GM18499 (cell line): Measurements from ENCODE around the gene WDR70.
"Not testable (repeated sequence)": the region's sequence is repeated elsewhere in the genome, so short reads cannot be mapped to it uniquely, and the experiment has no call there.

ENCODE experiments used
- ATAC-seq: cut with Tn5 transposase; IDR thresholded peaks from one replicate; pipeline ENCODE4 v1.9.1; 2021; ENCODE audit warnings: moderate number of reproducible peaks; ENCODE audit not compliant: insufficient read depth, unreplicated experiment

Gene WDR70

DNA sequence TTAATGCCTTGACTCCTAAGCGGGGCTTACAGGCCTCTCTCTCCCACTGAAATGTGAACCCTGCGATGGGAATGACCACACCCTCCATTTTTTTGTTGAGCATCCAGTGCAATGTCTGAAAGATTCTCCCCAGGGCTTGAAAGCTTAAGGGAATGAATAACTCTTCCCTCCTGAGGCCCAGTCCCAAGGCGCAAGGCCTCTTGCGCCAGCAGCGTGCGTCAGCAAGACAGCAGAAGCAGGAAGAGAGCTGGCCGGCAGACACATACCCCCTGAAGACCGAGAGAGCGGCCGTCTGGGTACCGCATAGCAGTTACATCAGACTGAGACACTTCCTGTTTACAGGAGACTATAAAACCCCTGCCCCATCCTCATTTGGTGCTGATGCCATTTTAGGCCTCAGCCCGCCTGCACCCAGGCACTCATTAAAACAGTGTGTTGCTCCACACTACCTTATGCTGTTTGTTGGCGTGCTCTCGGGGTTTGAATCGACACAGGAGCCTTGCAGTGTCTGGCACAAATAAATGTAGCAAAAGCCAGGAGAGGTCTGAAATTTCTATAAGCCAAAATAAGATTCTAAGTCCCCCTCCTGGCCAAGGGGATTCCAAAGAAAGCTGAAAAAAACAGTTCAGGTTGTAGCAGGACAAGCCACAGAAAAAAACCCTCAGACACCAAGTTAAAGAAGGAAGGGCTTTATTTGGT, 398.5 kb downstream of the WDR70 start:
- no peak for ATAC-seq

- ATAC-seq, result not testable (repeated sequence)
Measured at GRCh38 chr5:37781409-37781808, 402.3 kb downstream of the WDR70 start.

GRCh38 chr5:37786416-37786815, 407.3 kb downstream of the WDR70 start:
- ATAC-seq, result no peak

- ATAC-seq, result no peak
Measured at GRCh38 chr5:37786862-37787519, 407.9 kb downstream of the WDR70 start.

- no peak for ATAC-seq
Measured at GRCh38 chr5:37787742-37788141, 408.6 kb downstream of the WDR70 start.

DNA sequence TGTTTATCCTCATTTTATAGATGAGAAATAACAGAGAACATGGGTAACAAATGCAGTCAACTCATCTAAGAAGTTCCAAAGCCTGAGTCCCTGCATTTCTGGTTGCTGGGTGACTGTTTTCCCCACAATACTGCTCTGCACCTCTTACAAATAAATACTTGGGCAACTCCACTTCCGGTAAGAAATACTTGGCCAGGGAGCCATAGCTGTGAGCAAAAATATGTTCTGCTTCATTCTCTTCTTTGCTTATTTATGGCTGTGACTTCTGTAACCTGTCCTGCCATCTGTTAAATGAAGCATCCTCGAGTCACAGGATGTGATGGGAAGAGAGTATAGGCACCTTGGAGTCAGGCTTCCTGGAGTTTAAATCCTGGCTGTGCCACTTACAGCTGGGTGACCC, 410.9 kb downstream of the WDR70 start:
- no peak for ATAC-seq

DNA sequence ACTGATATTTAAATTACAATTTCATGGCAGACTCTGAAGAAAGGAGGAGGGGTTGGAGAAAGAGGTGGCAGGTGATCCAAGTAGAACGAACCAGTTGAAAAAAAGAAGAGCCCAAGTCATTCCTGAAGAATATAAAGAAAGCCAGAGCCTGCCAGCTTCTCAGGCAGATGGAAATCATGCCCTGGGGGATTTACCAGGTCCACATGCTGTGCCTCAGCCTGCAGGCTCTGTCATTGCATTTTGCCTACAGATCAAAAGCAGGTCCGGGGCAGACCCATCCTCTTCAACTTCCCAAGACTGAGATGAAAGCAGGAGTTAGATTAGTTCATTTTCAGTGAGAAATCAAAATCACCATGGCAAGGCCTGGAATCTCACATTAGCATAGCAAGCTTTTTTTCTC, 412.2 kb downstream of the WDR70 start:
- no peak for ATAC-seq

DNA sequence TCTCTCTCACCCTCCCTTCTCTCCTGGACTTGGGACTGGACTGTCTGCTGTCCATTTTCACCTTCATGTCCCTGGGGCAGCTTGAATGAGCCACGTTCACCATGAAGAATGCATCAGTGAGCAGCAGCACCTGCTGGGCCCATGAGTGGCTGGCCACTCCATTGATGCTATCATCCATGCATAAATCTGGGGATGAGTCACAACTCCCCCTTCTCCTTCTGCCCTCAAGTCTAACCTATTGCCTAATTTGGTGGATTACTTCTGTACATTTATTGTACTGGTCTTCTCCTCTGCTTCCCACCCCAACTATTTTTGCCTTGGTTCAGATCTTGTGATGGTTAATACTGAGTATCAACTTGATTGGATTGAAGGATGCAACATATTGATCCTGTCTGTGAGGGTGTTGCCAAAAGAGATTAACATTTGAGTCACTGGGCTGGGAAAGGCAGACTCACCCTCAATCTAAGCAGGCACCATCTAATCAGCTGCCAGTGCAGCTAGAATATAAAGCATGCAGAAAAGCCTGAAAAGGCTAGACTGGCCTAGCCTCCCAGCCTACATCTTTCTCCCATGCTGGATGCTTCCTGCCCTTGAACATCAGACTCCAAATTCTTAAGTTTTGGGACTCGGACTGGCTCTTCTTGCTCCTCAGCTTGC, 414.0 kb downstream of the WDR70 start:
- ATAC-seq, result no peak

GRCh38 chr5:37795292-37795691, 416.2 kb downstream of the WDR70 start:
- ATAC-seq, result not testable (repeated sequence)

DNA sequence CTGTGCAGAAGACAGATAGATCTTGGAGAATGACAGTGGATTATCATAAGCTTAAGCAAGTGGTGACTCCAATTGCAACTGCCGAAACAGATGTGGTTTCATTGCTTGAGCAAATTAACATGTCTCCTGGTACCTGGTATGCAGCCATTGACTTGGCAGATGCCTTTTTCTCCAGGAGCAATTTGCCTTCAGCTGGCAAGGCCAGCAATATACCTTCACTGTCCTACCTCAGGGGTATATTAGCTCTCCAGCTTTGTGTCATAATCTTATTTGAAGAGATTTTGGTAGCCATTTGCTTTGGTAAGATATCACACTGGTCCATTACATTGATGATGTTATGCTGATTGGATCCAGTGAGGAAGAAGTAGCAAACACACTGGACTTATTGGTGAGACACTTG, 417.3 kb downstream of the WDR70 start:
- ATAC-seq, result not testable (repeated sequence)

DNA sequence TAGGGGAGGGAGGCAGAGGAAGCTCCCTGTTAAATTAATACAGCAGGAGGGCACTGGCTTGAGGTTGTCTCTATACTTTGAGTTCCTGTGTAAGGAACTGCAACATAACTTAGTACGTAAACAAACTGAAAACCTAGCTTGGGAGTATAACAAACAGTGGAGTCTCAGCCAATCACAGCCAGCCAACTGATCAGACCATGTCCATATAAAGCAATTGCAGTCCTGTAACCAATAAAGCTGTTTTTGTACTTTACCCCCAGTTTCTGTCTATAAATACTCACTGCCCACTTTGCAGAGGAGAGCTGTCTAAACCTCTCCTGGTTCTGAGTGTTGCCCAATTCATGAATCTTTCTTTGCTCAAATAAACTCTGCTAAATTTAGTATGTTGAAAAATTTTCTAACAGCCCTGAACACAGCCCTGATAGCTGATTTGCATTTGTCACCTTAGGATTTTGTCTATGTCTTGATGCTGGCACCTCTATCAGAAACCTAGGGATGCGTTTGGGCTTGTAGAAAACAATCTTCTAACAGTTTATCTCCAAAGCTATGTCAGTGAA, 420.8 kb downstream of the WDR70 start:
- no peak for ATAC-seq

DNA sequence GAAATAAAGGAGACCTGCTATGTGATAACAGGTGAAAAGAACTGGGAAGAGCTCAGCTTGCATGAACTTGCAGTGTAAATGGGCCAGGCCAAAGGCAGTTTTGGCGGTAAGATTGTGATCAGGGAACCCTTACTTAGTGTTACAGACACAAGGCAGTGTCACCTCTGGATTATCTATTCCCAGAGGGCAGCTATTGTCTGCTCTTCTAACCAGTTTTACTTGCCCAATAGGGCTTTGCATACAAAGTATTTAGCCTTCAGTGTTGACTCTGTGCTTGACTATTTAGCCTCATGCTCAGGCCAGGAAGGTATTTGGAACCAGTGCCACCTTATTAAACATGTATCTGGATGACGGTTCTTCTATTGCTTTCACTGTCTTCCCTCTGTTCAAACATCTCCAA, 422.4 kb downstream of the WDR70 start:
- no peak for ATAC-seq
